AG04449 (cell line): Measurements from ENCODE around the gene STEAP1.

Experiments used
- CTCF ChIA-PET: fragments of 350-600 bp; formaldehyde crosslinking; extraction: SDS; loops from one replicate; lab custom pipeline; 2021; ENCODE audit warnings: antibody characterized with exemption; lab: Yijun Ruan, JAX
- POLR2A ChIA-PET: fragments of 400-600, 350-600 bp; formaldehyde crosslinking; extraction: SDS; loops from one replicate; lab custom pipeline; 2020; ENCODE audit warnings: antibody characterized with exemption, inconsistent platforms; lab: Yijun Ruan, JAX
- DNase-seq: peaks from one replicate; pipeline ENCODE4 v3.0.0-alpha.2; 2010; ENCODE audit warnings: low read depth, low spot score
- H3K4me3 ChIP-seq: 2 replicates; pipeline ENCODE4 v1.5.1; 2011; ENCODE audit warnings: low read depth, mild to moderate bottlenecking, control low read depth, low read length
- TF ChIP-seq, protein P1 (sequence below): IDR thresholded peaks from one replicate; pipeline ENCODE4 v1.5.1; 2011; ENCODE audit warnings: mild to moderate bottlenecking, moderate library complexity, low read length, control low read depth, inconsistent platforms; ENCODE audit not compliant: insufficient read depth; ENCODE audit errors: missing control alignments

The STEAP1 gene

DNA sequence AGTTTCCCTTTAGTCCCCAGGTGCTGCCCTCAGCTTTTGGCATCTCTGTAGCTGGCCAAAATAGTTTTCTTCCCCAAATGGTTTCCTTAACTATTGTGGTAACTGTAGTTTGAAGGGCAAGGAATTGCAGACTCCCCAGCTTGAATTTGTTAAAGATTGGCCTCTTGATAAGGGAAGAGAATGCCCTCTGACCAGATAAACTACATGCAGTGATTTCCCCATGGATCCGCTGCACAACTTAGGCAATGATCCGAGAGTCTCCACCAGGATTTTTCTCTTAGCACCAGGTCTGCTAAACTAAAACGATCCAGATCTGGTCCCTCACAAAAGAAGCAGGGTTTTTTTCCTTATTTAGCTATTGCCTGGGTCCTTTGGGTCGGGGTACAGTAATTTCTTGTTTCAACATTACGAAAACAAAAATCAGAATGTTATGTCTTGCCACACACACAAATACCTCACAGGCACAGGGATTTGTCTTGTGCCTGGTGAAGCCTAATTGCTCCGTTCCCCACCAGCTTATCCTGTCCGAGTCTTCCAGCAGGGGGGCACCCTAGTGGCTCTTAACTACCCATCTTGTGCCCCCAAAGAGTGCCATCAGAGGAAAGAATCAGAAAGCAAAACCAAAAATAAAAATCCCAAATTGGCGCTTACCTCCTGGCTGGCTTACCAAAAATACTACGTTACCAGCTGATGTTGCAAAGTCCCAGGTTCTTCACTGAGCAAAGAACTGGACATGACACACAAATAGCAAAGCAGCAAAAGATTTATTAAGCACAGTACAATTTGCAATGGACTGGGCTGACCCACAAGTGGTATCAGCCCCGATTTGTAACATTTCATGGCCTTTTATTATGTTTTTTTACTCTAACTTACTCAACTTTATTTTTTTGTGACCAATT lies 40.9 kb downstream of the STEAP1 start:
- ChIA-PET POLR2A (interaction anchor here (1.3 kb wide), 1 partner anchor 16 kb away, joined by 5 read pairs; the partner anchor contains the start of gene STEAP2), CTCF (interaction anchor here (0.8 to 4.6 kb wide), 4 partner anchors 16 to 151 kb away, joined by 3 to 32 read pairs (median 4); partner anchors contain the start of genes STEAP1 and STEAP2)
- DNase-seq, result no peak
- TF ChIP-seq, protein P1, sequence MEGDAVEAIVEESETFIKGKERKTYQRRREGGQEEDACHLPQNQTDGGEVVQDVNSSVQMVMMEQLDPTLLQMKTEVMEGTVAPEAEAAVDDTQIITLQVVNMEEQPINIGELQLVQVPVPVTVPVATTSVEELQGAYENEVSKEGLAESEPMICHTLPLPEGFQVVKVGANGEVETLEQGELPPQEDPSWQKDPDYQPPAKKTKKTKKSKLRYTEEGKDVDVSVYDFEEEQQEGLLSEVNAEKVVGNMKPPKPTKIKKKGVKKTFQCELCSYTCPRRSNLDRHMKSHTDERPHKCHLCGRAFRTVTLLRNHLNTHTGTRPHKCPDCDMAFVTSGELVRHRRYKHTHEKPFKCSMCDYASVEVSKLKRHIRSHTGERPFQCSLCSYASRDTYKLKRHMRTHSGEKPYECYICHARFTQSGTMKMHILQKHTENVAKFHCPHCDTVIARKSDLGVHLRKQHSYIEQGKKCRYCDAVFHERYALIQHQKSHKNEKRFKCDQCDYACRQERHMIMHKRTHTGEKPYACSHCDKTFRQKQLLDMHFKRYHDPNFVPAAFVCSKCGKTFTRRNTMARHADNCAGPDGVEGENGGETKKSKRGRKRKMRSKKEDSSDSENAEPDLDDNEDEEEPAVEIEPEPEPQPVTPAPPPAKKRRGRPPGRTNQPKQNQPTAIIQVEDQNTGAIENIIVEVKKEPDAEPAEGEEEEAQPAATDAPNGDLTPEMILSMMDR, result no peak
- H3K4me3 ChIP-seq, result no peak overlapping the region

DNA sequence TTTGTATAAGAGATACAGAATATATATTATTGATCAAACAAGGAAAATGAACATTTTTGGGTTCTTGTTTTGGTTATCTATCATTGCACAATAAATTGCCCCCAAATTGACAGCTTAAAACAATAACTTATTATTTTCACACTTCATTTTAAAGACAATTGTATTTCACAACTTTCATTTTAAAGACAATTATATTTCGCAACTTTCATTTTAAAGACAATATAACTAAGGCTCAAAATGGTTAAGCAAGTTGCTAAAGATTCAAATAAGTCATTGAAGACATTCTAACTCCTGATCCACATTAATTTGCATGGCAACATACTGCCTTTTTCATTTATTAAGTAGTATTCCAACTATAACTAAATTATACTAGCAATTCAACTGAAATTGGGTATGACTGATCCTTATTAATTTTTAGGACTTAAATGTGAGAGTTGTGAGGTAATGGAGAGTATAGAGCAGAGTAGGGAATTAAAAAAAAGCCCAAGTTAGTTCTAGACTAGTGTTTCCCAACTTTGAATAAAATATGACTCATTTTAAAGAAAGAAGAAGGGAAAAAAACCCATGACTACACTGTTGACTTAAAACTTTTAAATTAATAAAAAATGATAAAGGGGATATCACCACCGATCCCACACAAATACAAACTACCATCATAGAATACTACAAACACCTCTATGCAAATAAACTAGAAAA lies 47.4 kb downstream of the STEAP1 start:
- TF ChIP-seq, protein P1, result no peak
- no peak for DNase-seq
- ChIA-PET CTCF (no interaction called here), POLR2A (no interaction called here)
- H3K4me3 ChIP-seq, result no peak overlapping the region

DNA sequence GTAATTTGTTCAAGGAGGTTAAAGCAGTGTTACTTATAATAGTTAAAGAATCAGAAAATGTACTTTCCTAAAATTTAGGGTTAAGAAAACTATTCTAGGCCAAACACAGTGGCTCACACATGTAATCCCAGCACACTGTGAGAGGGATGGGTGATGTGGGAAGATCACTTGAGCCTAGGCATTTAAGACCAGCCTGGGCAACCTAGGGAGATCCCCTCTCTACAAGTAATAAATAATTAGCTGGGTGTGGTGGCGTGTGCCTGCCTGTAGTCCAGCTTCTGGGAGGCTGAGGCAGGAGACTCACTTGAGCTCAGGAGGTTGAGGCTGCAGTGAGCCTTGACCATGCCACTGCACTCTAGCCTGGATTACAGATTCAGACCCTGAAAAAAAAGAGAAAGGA lies 53.7 kb downstream of the STEAP1 start:
- ChIA-PET POLR2A (no interaction called here), CTCF (no interaction called here)
- H3K4me3 ChIP-seq, result no peak overlapping the region
- DNase-seq, result no peak
- TF ChIP-seq, protein P1, result no peak

DNA sequence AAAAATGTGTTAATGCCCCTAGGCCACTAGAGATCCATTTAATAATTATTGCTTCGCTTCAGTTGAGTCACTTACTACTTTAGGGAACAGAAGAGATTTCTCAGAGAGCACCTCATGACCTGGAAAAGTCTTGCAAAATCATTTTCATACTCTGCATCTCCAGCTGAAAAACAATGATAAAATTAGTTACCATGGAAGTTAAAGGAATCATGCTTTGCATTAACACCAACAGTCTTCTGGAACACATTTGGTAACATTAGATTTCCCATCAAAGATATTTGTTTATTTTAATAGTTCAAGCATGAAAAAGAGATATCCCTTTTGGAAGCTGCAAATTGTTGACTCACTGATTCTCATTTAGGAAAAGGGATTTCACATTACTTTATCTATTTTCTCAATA lies 55.5 kb downstream of the STEAP1 start:
- TF ChIP-seq, protein P1, result no peak
- H3K4me3 ChIP-seq, result no peak overlapping the region
- no peak for DNase-seq
- CTCF ChIA-PET, result no interaction called here
- POLR2A ChIA-PET, result no interaction called here

DNA sequence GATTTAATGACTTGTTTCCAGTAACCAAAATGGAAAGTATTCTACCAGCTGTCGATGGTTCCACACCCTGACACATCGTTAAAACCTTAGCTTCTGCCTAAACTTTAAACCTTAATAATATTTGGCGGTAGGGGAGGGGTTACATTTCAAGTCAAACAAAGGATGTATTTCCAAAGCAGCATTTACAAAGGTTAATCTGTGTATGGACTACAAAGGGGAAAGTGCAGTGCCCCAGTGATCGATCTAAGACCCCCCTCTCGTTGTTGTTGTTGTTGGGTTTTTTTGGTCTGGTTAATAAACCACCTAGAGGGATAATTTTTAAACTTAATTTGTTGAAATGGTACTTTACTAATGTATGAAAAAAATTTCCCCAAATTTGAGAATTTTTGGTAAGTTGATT lies 56.2 kb downstream of the STEAP1 start:
- TF ChIP-seq, protein P1, result no peak
- CTCF ChIA-PET, result interaction anchor here (0.9 to 2.6 kb wide), 10 partner anchors 19 to 58 kb away, joined by 3 to 13 read pairs (median 6); partner anchors contain the start of gene STEAP1
- POLR2A ChIA-PET, result interaction anchor here (1.4 to 2.1 kb wide), 2 partner anchors 15 to 17 kb away, joined by 5 to 9 read pairs; no protein-coding TSS in a partner anchor
- no peak overlapping the region for H3K4me3 ChIP-seq
- DNase-seq, result no peak
